SH-SY5Y (cell line): Measurements from ENCODE around the gene PGAP3.

Experiments used
- GATA2 ChIP-seq: IDR thresholded peaks from 2 replicates; pipeline ENCODE4 v1.6.1; 2011; ENCODE audit warnings: mild to moderate bottlenecking, low read depth, low read length
- GATA3 ChIP-seq: IDR thresholded peaks from 2 replicates; pipeline ENCODE4 v1.6.1; 2011; ENCODE audit warnings: low read depth, mild to moderate bottlenecking, low read length, moderate library complexity

DNA sequence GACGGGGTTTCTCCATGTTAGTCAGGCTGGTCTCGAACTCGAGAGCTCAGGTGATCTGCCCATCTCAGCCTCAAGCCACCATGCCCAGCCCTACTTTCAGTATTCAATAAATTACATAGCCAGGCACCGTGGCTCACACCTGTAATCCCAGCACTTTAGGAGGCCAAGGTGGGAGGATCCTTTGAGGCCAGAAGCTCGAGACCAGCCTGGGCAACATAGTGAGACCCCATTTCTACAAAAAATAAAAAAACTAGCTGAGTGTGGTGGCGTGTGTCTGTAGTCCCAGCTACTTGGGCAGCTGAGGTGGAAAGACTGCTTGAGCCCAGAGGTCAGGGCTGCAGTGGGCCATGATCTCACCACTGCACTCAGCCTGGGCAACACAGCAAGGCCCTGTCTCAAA lies 34.2 kb upstream of the PGAP3 start:
- TF ChIP-seq GATA3 (no peak), GATA2 (no peak)
